Heart left ventricle (tissue), 13 donors: ENCODE measurements around the gene PIGR.

ENCODE experiments used
- POLR2A ChIP-seq, 2 donors: fragments of 450-650 bp; IDR thresholded peaks; one replicate each; pipeline ENCODE4 v1.6.1; 2017; ENCODE audit warnings: antibody characterized with exemption in 2 of 2, mild to moderate bottlenecking in 2 of 2, moderate library complexity in 2 of 2
- TF ChIP-seq, protein P1 (sequence below), 12 donors: fragments of 200-600 bp; sonication (generic) in 4 of 12; IDR thresholded peaks; one replicate each; pipeline versions ENCODE4 v1.5.0 to v1.8.0; 2018 to 2022; ENCODE audit warnings: antibody characterized with exemption in 12 of 12, mild to moderate bottlenecking in 5 of 12
- donor health status: ischemic (EF 13 %, LVEDD 7.1; RV severe dilation, severe dysfunction).
- donor health status: DM: no; HTN: yes; CAD: no.
- donor health status: DM: no; HTN: no; CAD: no.
- donor health status: ischemic (EF 25% LVEDD 6.9; RV normal size, moderate dysfunction).
- donor health status: ischemic (EF 25% LVEDD 5.7; RV mildly dilated, moderate dysfunction).
- donor health status: ischemic (EF 35%, LVEDD 5.7; RV mildly dilated, moderate dysfunction).
- donor health status: nonischemic (EF 11% LVEDD 7.7; RV severe dilation, severe dysfunction).
- donor health status: DM: yes; HTN: yes; CAD: no.
- donor health status: PGD.
- donor health status: ischemic (EF 29% LVEDD 5.4; RV normal size, mild dysfunction).
- donor health status: nonischemic (EF 23%, LVEDD 6.1; RV moderate dilation, normal function).

DNA sequence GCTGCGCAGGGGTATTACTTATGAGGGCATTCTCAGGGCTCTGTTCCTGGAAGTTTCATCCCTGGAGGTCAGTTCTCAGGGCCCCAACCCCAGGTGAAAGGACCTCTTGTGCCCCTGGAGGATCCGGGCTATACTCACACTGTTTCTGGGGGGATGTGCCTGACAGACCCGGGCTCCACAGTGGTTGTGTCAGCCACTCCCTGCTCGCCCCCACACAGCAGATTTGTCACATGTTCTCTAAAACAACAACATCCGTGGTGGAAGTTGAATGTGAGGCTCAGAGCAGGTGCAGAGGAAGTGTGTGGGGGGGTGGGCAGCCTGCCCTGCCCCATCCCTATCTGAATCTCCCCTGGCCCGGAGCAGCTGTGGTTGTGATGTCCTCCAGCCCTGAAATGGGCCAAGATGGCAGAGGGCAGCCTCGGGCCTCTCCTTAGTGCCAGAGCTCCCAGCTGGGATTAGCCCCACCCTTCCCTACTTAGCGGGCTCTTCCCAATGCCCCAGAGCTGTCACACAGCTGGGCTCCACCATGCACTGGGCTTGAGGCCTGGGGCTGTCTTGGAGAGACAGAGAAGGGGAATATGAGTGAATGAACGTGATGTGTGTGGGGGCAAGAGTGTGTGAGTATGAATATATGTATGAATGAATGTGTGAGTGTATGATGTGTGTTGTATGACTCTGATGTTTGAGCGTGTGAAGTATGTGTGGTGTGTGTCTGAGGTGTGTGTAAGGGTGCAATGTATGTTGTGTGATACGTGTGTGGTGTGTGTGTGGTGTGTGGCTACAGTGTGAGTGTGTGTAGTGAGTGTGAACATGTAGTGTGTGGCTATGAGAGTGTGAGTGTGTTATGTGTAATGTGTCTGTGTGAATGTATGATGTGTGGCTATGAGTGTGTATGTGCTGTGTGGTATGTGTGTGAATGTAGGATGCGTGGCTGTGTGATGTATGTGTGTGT lies 23.0 kb downstream of the PIGR start:
- TF ChIP-seq, protein P1, sequence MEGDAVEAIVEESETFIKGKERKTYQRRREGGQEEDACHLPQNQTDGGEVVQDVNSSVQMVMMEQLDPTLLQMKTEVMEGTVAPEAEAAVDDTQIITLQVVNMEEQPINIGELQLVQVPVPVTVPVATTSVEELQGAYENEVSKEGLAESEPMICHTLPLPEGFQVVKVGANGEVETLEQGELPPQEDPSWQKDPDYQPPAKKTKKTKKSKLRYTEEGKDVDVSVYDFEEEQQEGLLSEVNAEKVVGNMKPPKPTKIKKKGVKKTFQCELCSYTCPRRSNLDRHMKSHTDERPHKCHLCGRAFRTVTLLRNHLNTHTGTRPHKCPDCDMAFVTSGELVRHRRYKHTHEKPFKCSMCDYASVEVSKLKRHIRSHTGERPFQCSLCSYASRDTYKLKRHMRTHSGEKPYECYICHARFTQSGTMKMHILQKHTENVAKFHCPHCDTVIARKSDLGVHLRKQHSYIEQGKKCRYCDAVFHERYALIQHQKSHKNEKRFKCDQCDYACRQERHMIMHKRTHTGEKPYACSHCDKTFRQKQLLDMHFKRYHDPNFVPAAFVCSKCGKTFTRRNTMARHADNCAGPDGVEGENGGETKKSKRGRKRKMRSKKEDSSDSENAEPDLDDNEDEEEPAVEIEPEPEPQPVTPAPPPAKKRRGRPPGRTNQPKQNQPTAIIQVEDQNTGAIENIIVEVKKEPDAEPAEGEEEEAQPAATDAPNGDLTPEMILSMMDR (IDR thresholded peaks at IDR 0.05) = no peak
- TF ChIP-seq POLR2A (IDR thresholded peaks at IDR 0.05) = no peak
